Activated B cell treated with CpG ODN at 0.5 μM for 24 hours (primary cell): Measurements from ENCODE around the gene OR2L8. TPM values are rescaled to one million over a fixed set of nuclear protein-coding genes. Genes with fewer than 3 reads are reported as not detected.
"Not testable (repeated sequence)": the region's sequence is repeated elsewhere in the genome, so short reads cannot be mapped to it uniquely, and the experiment has no call there.

ENCODE experiments used
- ATAC-seq: fragments of 200-7000 bp; cut with Tn5 transposase; one replicate; pipeline ENCODE4 v1.10.0; 2021; ENCODE audit warnings: low read depth, mild to moderate bottlenecking, moderate library complexity
- CTCF ChIA-PET: fragments of 350-600 bp; sonication (Branson Sonifier 250); formaldehyde crosslinking; loops from one replicate; lab custom pipeline; 2021; ENCODE audit warnings: antibody characterized with exemption; lab: Charles Lee
- POLR2A ChIA-PET: fragments of 350-600 bp; sonication (Branson Sonifier 250); formaldehyde crosslinking; loops from one replicate; lab custom pipeline; 2021; ENCODE audit warnings: antibody characterized with exemption; lab: Charles Lee
- DNase-seq: peaks from one replicate; pipeline ENCODE4 v3.0.0; 2022
- H3K27ac Mint-ChIP-seq: one replicate; pipeline ENCODE4 v1.8.0; 2020; ENCODE audit warnings: mixed read lengths
- H3K27me3 Mint-ChIP-seq: one replicate; pipeline ENCODE4 v1.8.0; 2021; ENCODE audit warnings: mixed read lengths
- H3K36me3 Mint-ChIP-seq: one replicate; pipeline ENCODE4 v1.8.0; 2021; ENCODE audit warnings: low read depth, mixed read lengths
- H3K4me1 Mint-ChIP-seq: one replicate; pipeline ENCODE4 v1.8.0; 2021; ENCODE audit warnings: mixed read lengths
- H3K4me3 Mint-ChIP-seq: one replicate; pipeline ENCODE4 v1.8.0; 2020; ENCODE audit warnings: mild to moderate bottlenecking, mixed read lengths
- H3K9me3 Mint-ChIP-seq: one replicate; pipeline ENCODE4 v1.8.0; 2020; ENCODE audit warnings: mixed read lengths
- CTCF ChIP-seq: fragments of 200-600 bp; IDR thresholded peaks from one replicate; pipeline ENCODE4 v1.8.0; 2022; ENCODE audit warnings: antibody characterized with exemption, mild to moderate bottlenecking
- intact Hi-C: fragments of 100-400 bp; cut with micrococcal nuclease; formaldehyde crosslinking; loops from one replicate; pipeline ENCODE4 v1.15.1; 2024
- total RNA-seq: library from RNA; stranded (reverse); gene quantifications from 2 replicates; pipeline ENCODE4 v1.2.3, GENCODE V29; 2022

OR2L8 gene
- total RNA-seq, 1 donor from 2014 or later = not detected

DNA sequence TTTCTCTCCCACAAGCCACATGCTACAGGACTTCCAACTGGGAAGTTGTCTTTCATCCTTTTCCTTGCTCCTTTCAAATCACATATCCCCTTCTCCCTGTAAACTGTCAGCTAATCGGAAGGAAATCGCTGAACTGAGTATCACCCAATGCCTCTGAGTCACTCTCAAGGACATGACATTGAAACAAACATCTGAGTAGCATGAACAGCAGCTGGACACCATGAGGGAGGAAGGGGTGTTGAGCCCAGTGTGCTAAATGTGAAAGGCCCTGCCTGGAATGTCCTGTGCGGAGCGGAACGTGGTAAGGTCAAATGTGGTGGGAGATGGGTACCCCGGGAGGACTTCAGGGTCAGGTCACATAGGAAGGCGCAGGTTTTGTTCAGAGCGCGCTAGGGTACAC is 23.8 kb upstream of the OR2L8 start, which contains the start of gene OR2AJ1:
Gene OR2AJ1, plus strand, starts transcription at position 22 of the 400 bp plus-strand sequence. CDS start 8,880 bp downstream, outside the sequence.
- CTCF ChIA-PET = no interaction called here

DNA sequence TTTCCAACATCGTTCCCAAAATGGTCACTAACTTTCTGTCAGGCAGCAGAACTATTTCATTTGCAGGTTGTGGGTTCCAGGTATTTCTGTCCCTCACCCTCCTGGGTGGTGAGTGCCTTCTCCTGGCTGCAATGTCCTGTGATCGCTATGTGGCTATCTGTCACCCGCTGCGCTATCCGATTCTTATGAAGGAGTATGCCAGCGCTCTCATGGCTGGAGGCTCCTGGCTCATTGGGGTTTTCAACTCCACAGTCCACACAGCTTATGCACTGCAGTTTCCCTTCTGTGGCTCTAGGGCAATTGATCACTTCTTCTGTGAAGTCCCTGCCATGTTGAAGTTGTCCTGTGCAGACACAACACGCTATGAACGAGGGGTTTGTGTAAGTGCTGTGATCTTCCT is 14.7 kb upstream of the OR2L8 start:
- DNase-seq (no peak), ATAC-seq (no peak)
- TF ChIP-seq CTCF = no peak
- intact Hi-C loops = loop anchor here (10.0 kb wide), 2 partner anchors 539 to 681 kb away; no protein-coding TSS in a partner anchor
- Mint-ChIP-seq H3K27me3 (no peaks in the 10 kb centered on the region), H3K4me1 (no peaks in the 10 kb centered on the region), H3K27ac (no peak overlapping the region), H3K36me3 (no peaks in the 10 kb centered on the region), H3K9me3 (peaks cover 9% of the 10 kb centered on the region), H3K4me3 (no peak overlapping the region)
- ChIA-PET CTCF (no interaction called here), POLR2A (no interaction called here)

More for the DNA sequence above, 23.8 kb upstream of the OR2L8 start, which contains the start of gene OR2AJ1:
- ATAC-seq = no peak
- H3K27me3 Mint-ChIP-seq = no peaks in the 10 kb centered on the region
- POLR2A ChIA-PET = no interaction called here
- no peaks in the 10 kb centered on the region for H3K4me1 Mint-ChIP-seq
- no peak for DNase-seq
- no peak within 1 kb of the TSS for H3K27ac Mint-ChIP-seq
- no peaks in the 10 kb centered on the region for H3K36me3 Mint-ChIP-seq
- no peaks in the 10 kb centered on the region for H3K9me3 Mint-ChIP-seq
- intact Hi-C loops = no loop called here
- TF ChIP-seq CTCF = no peak
- H3K4me3 Mint-ChIP-seq = no peak within 1 kb of the TSS

GRCh38 chr1:247935781-247936180 is 12.9 kb upstream of the OR2L8 start:
- H3K4me3 Mint-ChIP-seq = no peak overlapping the region
- H3K36me3 Mint-ChIP-seq = no peaks in the 10 kb centered on the region
- H3K4me1 Mint-ChIP-seq = no peaks in the 10 kb centered on the region
- peaks cover 9% of the 10 kb centered on the region for H3K9me3 Mint-ChIP-seq
- ChIA-PET CTCF (no interaction called here), POLR2A (no interaction called here)
- H3K27me3 Mint-ChIP-seq = no peaks in the 10 kb centered on the region
- no peak for ATAC-seq
- no peak for DNase-seq
- no peak overlapping the region for H3K27ac Mint-ChIP-seq
- intact Hi-C loops = loop anchor here (2.0 to 10.0 kb wide), 3 partner anchors 541 to 871 kb away; no protein-coding TSS in a partner anchor
- no peak for TF ChIP-seq CTCF

DNA sequence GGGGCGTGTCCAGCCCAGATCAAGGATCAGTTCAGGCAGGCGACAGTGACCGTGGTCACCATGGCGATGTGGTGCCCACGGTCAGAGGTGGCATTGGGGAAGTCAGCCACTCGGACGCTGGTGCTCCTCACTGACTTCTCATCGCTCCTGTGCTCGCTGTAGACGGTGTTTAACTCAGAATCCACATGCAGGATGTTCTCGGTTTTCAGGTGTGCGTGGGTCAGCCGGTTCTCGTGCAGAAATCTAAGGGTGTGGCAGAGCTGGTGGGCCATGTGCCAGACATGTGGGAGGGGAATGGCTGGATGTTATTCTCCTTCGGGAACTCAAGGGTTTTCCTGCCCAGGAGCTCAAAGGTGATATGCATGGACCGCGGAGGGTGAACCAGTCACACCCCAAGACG is 12.2 kb upstream of the OR2L8 start:
- no peaks in the 10 kb centered on the region for H3K27me3 Mint-ChIP-seq
- peaks cover 9% of the 10 kb centered on the region for H3K9me3 Mint-ChIP-seq
- H3K4me3 Mint-ChIP-seq = no peak overlapping the region
- no peak overlapping the region for H3K27ac Mint-ChIP-seq
- TF ChIP-seq CTCF = no peak
- DNase-seq = no peak
- H3K36me3 Mint-ChIP-seq = no peaks in the 10 kb centered on the region
- intact Hi-C loops = loop anchor here (2.0 to 10.0 kb wide), 3 partner anchors 542 to 870 kb away; no protein-coding TSS in a partner anchor
- H3K4me1 Mint-ChIP-seq = no peaks in the 10 kb centered on the region
- ChIA-PET POLR2A (no interaction called here), CTCF (no interaction called here)
- no peak for ATAC-seq

GRCh38 chr1:247936965-247937734 is 11.5 kb upstream of the OR2L8 start:
- peak; percentile 100 for ATAC-seq
- POLR2A ChIA-PET = not testable (repeated sequence)

More at GRCh38 chr1:247936965-247937734, 11.5 kb upstream of the OR2L8 start:
- peak overlapping the region; percentile 78 for H3K4me3 Mint-ChIP-seq
- H3K4me1 Mint-ChIP-seq, H3K9me3 Mint-ChIP-seq, H3K36me3 Mint-ChIP-seq, H3K27me3 Mint-ChIP-seq, CTCF ChIA-PET, H3K27ac Mint-ChIP-seq: not testable (repeated sequence)
- DNase-seq = peak; percentile 81
- intact Hi-C loops = loop anchor here (2.0 to 10.0 kb wide), 3 partner anchors 542 to 870 kb away; no protein-coding TSS in a partner anchor
- peak; percentile 75 for TF ChIP-seq CTCF
